Loucy (cell line): Measurements from ENCODE around the gene ARHGAP36.

Source experiments
- H2AFZ ChIP-seq: fragments of 200-600 bp; sonication (generic); 2 replicates; pipeline ENCODE4 v1.6.0; 2016; ENCODE audit warnings: antibody characterized with exemption, mild to moderate bottlenecking, low read length, moderate library complexity
- H3F3A ChIP-seq: fragments of 200-600 bp; 2 replicates; pipeline ENCODE4 v1.6.0; 2016; ENCODE audit warnings: antibody characterized with exemption, low read depth, mild to moderate bottlenecking
- H3K27me3 ChIP-seq: fragments of 200-600 bp; sonication (generic); 2 replicates; pipeline ENCODE4 v1.6.1; 2014; ENCODE audit warnings: low read length, mild to moderate bottlenecking; ENCODE audit not compliant: insufficient read depth, poor library complexity, severe bottlenecking
- H3K36me3 ChIP-seq: fragments of 200-600 bp; sonication (generic); 2 replicates; pipeline ENCODE4 v1.6.1; 2016; ENCODE audit warnings: low read length; ENCODE audit not compliant: insufficient read depth
- H3K4me1 ChIP-seq: fragments of 200-600 bp; sonication (generic); 2 replicates; pipeline ENCODE4 v1.5.1; 2014; ENCODE audit warnings: low read length, mild to moderate bottlenecking; ENCODE audit not compliant: insufficient read depth, poor library complexity, severe bottlenecking
- H3K4me2 ChIP-seq: fragments of 200-600 bp; sonication (generic); 2 replicates; pipeline ENCODE4 v1.6.0; 2014; ENCODE audit warnings: antibody characterized with exemption, low read length, low read depth, mild to moderate bottlenecking; ENCODE audit not compliant: poor library complexity, severe bottlenecking
- H3K4me3 ChIP-seq: fragments of 200-600 bp; sonication (generic); 2 replicates; pipeline ENCODE4 v1.5.1; 2014; ENCODE audit warnings: low read length, mild to moderate bottlenecking, mixed read lengths; ENCODE audit not compliant: poor library complexity, severe bottlenecking
- H3K79me2 ChIP-seq: fragments of 200-600 bp; sonication (generic); 2 replicates; pipeline ENCODE4 v1.6.1; 2014; ENCODE audit warnings: low read length; ENCODE audit not compliant: insufficient read depth
- H3K9ac ChIP-seq: fragments of 200-600 bp; sonication (generic); 2 replicates; pipeline ENCODE4 v1.6.0; 2014; ENCODE audit warnings: mild to moderate bottlenecking, low read depth, low read length, moderate library complexity; ENCODE audit not compliant: poor library complexity, severe bottlenecking
- H3K9me2 ChIP-seq: fragments of 200-600 bp; sonication (generic); replicated peaks from 2 replicates; pipeline ENCODE4 v1.6.1; 2016; ENCODE audit warnings: low read depth, low read length, mixed read lengths
- H3K9me3 ChIP-seq: fragments of 200-600 bp; sonication (generic); 2 replicates; pipeline ENCODE4 v1.6.1; 2014; ENCODE audit warnings: mild to moderate bottlenecking, antibody characterized with exemption, low read length, low read depth; ENCODE audit not compliant: insufficient read depth
- H4K20me1 ChIP-seq: fragments of 200-600 bp; sonication (generic); 2 replicates; pipeline ENCODE4 v1.6.0; 2014; ENCODE audit warnings: antibody characterized with exemption, low read length, mild to moderate bottlenecking; ENCODE audit not compliant: insufficient read depth, poor library complexity, severe bottlenecking
- CTCF ChIP-seq: fragments of 200-600 bp; sonication (generic); conservative IDR thresholded peaks from 2 replicates; pipeline ENCODE4 v1.5.1; 2014; ENCODE audit warnings: mild to moderate bottlenecking, antibody characterized with exemption, low read length
- EZH2phosphoT487 ChIP-seq: fragments of 200-600 bp; IDR thresholded peaks from 2 replicates; pipeline ENCODE4 v1.6.1; 2018; ENCODE audit warnings: antibody characterized with exemption, mild to moderate bottlenecking, moderate library complexity, borderline replicate concordance

ARHGAP36 gene

GRCh38 chrX:131061306-131061705 lies 3.2 kb downstream of the ARHGAP36 start:
- Histone ChIP-seq H4K20me1 (no peaks in the 10 kb centered on the region), H3K4me2 (no peak overlapping the region), H3K9ac (no peak overlapping the region), H3F3A (no peaks in the 10 kb centered on the region), H3K4me1 (no peaks in the 10 kb centered on the region), H2AFZ (no peak overlapping the region), H3K36me3 (no peaks in the 10 kb centered on the region), H3K9me2 (no peaks in the 10 kb centered on the region), H3K79me2 (no peaks in the 10 kb centered on the region), H3K27me3 (no peaks in the 10 kb centered on the region), H3K4me3 (no peak overlapping the region), H3K9me3 (no peaks in the 10 kb centered on the region)
- no peak for TF ChIP-seq EZH2phosphoT487
- no peak for TF ChIP-seq CTCF

DNA sequence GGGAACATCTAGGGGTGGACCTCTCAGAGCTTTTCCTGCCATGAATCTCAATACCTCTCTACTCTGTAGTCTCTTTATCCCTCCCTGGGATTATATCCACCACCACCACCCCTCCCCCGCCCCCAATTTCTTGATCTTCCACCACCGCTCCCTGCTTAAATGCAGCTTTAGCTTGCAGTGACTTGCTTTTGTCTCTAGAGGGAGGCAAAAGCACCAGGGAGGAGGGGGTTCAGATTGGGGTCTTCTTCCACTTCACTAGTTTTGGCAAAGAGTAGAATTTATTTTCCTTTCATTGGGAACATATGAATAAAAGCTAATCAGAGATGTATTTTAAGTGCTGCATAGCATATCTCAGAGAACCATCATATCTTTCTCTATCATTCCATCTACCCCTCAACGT lies 5.5 kb downstream of the ARHGAP36 start:
- Histone ChIP-seq H3F3A (no peaks in the 10 kb centered on the region), H3K9ac (no peak overlapping the region), H3K4me3 (no peak overlapping the region), H3K9me3 (no peaks in the 10 kb centered on the region), H3K36me3 (no peaks in the 10 kb centered on the region), H3K4me2 (no peak overlapping the region), H3K27me3 (no peaks in the 10 kb centered on the region), H3K9me2 (no peaks in the 10 kb centered on the region), H3K79me2 (no peaks in the 10 kb centered on the region), H3K4me1 (no peaks in the 10 kb centered on the region), H4K20me1 (no peaks in the 10 kb centered on the region), H2AFZ (no peak overlapping the region)
- no peak for TF ChIP-seq EZH2phosphoT487
- TF ChIP-seq CTCF, result peak; percentile 53

GRCh38 chrX:131066237-131066636 lies 8.1 kb downstream of the ARHGAP36 start:
- H4K20me1 ChIP-seq, result no peaks in the 10 kb centered on the region
- H3K4me1 ChIP-seq, result no peaks in the 10 kb centered on the region
- H3F3A ChIP-seq, result no peaks in the 10 kb centered on the region
- TF ChIP-seq EZH2phosphoT487 (no peak), CTCF (no peak)
- H3K4me2 ChIP-seq, result no peak overlapping the region
- H3K9ac ChIP-seq, result no peak overlapping the region
- H3K4me3 ChIP-seq, result no peak overlapping the region
- H3K79me2 ChIP-seq, result no peaks in the 10 kb centered on the region
- H2AFZ ChIP-seq, result no peak overlapping the region
- H3K9me2 ChIP-seq, result no peaks in the 10 kb centered on the region
- H3K36me3 ChIP-seq, result no peaks in the 10 kb centered on the region
- no peaks in the 10 kb centered on the region for H3K9me3 ChIP-seq
- no peaks in the 10 kb centered on the region for H3K27me3 ChIP-seq
